ENCODE results near the gene CPA4.

DNA sequence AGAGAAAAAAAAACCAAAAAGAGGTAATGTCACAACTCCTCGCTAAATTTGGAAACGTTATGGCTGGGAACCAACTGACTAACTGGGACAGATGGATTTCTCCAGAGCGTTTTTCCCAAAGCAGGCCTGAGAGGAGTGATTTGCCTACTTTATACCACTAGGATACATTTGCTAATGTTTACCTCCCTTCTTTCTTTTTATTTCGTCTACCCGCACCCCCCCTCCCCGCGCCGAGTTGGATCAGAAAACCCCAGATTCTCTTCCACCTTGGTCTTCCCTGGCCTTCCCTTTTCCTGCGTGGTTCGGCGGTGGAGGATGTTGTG lies 19.1 kb upstream of the CPA4 start:
- TF ChIP-seq, protein P1, sequence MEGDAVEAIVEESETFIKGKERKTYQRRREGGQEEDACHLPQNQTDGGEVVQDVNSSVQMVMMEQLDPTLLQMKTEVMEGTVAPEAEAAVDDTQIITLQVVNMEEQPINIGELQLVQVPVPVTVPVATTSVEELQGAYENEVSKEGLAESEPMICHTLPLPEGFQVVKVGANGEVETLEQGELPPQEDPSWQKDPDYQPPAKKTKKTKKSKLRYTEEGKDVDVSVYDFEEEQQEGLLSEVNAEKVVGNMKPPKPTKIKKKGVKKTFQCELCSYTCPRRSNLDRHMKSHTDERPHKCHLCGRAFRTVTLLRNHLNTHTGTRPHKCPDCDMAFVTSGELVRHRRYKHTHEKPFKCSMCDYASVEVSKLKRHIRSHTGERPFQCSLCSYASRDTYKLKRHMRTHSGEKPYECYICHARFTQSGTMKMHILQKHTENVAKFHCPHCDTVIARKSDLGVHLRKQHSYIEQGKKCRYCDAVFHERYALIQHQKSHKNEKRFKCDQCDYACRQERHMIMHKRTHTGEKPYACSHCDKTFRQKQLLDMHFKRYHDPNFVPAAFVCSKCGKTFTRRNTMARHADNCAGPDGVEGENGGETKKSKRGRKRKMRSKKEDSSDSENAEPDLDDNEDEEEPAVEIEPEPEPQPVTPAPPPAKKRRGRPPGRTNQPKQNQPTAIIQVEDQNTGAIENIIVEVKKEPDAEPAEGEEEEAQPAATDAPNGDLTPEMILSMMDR (IDR thresholded peaks at IDR 0.05), result no peak
- no peak for TF ChIP-seq POLR2A (IDR thresholded peaks at IDR 0.05)
